HG03342 (cell line): ENCODE data around the gene USP5.
"Not testable (repeated sequence)": the region's sequence is repeated elsewhere in the genome, so short reads cannot be mapped to it uniquely, and the experiment has no call there.

Experiments
- ATAC-seq: cut with Tn5 transposase; IDR thresholded peaks from one replicate; pipeline ENCODE4 v1.9.1; 2021; ENCODE audit warnings: mild to moderate bottlenecking, moderate library complexity; ENCODE audit not compliant: unreplicated experiment

The USP5 gene

DNA sequence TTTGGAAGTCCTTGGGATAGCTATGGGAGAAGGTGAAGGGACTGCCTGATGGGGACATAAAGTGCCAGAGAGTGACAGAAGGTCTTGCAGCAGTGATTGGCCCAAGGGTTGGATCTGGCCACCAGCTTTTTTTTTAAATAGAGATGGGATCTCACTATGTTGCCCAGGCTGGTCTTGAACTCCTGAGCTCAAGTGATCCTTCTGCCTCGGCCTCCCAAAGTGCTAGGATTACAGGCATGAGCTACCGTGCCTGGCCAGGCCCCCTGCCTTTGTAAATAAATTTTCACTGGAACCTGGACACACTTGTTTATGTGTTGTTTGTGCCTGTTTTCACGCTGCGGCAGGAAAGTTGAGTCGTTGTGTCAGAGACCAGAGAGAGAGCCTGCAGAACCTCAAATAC, 13.4 kb downstream of the USP5 start:
- not testable (repeated sequence) for ATAC-seq

DNA sequence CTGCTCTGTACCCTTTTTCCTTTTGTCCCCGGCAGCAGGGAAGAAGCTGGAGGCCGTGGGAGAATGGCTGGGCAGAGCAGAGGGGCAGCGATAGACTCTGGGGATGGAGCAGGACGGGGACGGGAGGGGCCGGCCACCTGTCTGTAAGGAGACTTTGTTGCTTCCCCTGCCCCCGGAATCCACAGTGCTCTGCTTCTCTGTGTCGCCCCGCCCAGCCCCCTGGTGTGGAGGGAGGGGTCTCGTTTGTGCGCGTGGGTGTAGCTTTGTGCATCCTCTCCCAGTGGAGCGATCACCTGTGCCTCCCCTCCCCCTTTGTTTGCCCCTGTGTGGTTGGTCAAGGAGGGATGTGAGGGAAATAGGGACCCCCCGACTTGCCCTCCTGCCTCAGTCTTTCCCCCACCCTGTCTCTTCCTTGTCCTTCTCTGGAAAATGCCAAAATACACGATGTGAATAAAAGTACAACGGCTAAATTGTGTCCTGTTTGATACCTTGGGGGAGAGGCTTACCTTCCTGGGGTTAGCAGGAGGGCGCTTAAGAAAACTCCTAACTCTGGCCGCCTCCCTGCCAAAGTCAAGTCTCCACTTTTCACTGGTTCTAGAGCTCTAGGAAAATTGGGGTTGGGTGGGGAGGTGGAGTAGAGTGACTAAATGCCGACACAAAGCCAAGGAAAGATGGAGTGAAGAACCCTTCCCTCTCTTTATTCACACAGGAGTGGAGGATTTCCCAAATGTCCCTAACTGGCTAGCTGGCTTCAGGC, 14.4 kb downstream of the USP5 start:
- ATAC-seq = no peak

DNA sequence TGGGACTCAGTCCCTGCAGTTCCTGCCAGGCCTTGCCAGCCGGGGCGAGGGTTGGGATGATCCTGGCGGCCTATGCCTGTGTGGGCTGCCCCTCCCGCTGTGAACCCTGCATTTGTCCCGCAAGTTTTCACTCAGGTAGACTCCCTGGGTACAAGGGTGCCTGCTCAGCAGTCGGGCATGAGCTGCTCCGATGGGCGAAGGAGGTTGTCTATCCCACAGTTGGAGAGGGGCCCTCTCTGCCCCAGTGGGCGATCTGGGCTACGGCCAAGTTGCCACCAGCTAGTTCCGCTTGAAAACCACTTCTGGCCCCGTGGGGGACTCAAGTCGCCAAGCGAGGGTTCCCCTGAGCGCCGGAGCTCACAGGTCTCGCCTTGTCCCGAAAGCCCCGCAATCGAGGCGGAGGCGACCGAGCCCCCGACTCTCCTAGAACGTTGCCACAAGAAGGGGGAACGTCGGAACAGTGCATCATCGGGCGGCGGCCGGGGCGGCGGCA, 15.0 kb downstream of the USP5 start:
- peak; percentile 5 for ATAC-seq

DNA sequence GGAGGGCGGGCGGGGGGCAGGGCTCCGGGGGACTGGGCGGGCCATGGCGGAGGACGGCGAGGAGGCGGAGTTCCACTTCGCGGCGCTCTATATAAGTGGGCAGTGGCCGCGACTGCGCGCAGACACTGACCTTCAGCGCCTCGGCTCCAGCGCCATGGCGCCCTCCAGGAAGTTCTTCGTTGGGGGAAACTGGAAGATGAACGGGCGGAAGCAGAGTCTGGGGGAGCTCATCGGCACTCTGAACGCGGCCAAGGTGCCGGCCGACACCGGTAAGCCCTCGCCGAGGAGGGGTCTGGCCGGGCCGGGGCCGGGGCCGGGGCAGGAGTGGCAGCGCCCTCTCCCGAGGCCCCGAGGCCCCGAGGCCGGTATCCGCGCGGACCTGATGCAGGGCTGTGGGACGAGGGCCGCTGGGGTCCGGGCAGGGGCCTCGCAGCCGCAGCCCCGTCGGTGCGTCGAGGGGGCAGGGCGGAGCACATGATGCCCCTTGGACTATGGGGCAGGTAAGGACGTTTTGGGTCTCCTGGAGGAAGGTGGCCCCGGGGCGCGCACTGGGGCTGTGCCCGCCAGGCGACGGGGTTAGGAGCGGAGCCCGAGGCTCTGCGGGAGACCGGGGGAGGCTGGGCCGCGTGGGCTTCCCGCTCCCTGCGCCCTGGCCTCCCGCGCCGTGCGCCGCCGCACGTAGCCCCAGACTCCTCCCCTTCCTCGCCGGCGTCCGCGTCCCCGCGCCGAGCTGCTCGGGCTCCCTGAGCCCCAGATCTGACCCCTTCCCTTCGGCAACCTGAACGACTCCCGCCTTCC, 15.7 kb downstream of the USP5 start, which contains the start of gene TPI1:
TPI1 (plus strand) TSS at position 119 of the 798 bp plus-strand sequence; CDS start at position 155, 36 bp downstream.
- ATAC-seq = peak; percentile 40

DNA sequence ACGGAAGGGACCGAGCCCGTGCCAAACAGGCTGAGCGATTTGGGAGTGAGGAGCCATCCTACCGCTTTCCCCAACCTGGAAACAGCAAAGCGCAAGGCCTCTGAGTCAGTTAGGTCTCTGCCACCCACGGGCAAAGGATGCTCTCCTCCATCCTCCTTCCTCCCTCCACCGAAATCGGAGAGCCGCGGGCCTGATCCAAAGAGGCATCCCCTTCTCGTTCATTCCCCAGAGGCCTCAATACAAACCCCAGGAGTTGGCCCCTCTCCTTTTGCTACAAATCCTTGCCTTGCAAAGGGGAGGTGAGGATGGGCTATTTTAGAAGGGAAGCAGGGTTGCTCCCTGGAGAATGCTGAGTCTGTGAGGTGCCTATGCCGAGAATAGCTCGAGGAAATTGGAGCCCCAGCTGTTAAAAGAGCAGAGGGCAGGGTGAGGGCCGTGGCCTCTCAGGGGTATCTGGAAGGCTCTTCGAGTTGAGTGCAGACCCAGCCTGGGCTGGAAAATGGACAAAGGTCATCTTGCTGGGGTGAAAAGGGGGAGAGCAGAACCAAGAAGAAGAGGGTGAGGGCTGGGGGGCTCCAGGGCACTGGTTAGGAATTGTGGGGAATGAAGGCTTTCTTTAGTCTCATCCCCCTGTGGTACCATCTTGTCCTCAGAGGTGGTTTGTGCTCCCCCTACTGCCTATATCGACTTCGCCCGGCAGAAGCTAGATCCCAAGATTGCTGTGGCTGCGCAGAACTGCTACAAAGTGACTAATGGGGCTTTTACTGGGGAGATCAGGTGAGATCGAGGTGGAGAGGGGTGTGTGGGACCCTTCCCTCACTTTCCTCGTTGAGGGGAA, 16.5 kb downstream of the USP5 start:
- ATAC-seq = no peak

DNA sequence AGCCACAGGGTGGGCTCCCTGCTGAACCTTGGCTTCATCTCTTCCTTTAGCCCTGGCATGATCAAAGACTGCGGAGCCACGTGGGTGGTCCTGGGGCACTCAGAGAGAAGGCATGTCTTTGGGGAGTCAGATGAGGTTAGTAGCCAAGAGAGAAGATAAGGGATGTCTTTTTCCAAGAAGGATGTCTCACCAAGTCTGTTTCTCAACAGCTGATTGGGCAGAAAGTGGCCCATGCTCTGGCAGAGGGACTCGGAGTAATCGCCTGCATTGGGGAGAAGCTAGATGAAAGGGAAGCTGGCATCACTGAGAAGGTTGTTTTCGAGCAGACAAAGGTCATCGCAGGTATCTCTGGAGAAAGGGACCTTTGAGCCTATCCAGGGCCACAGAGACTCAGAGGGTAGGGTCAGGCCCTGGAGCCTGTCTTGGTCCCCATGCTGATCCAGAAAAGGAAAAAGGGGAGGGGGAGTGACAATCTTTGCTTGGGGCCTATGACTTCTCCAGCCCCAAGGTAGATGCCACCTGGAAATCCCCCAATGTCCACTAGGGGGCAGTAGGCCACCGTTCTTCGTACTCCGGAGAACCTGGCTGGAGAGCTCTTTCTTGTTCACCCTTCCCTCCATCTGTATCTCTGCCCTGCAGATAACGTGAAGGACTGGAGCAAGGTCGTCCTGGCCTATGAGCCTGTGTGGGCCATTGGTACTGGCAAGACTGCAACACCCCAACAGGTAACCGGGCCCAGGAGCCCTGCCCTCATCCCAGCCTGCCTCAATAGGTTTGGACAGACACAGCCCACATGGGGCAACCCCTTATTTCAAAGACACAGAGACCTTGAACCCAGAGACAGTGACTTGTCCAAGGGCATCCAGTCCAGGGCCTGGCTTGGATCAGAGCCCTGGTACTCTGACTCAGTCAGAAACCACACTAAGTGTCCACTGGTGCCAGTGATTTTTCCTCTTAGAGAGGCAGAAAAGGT, 17.4 kb downstream of the USP5 start:
- no peak for ATAC-seq

DNA sequence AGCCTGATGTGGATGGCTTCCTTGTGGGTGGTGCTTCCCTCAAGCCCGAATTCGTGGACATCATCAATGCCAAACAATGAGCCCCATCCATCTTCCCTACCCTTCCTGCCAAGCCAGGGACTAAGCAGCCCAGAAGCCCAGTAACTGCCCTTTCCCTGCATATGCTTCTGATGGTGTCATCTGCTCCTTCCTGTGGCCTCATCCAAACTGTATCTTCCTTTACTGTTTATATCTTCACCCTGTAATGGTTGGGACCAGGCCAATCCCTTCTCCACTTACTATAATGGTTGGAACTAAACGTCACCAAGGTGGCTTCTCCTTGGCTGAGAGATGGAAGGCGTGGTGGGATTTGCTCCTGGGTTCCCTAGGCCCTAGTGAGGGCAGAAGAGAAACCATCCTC, 18.4 kb downstream of the USP5 start:
- not testable (repeated sequence) for ATAC-seq

DNA sequence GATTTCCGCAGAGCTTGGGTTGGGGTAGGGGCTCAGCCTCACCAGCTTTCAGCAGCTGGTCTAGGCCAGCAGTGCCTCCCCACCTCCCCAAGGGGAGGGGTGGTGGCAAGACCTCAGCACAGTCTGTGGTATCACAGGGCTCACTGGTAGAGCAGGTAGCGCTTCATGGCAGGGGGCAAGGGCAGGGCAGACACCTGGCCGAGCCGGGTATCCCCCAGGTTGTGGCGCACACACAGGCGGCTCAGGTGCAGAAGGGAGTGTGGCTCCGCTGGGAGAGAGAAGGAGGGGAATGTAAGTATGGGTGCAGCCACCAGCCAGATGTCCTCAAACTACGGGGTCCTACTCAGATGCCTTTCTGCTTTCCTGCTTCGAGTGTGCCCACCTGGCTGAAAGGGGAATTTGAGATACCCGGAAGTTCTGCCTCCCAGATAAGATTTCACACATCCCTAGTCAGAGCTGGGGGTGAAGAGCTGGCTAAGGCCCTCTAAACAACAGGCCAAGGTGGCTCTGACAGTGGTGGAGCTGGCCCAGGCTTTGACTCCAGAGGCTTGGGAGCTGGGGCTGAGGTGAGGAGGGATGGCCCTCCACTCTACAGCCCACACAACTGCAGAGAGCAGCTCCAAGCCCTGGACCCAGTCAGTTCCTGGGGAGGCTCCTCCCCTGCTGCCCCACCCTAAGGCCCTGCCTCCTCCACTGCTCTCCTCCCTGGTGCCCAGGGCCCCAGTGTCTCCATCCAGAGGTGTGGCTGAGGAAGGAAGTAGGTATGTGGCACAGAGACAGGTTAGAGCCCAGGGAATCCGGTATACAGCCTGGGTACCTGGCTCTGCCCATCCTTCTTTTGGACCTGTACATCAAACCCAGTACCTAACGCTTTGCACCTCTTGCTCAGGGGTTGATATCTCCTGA, 19.4 kb downstream of the USP5 start:
- ATAC-seq = no peak

DNA sequence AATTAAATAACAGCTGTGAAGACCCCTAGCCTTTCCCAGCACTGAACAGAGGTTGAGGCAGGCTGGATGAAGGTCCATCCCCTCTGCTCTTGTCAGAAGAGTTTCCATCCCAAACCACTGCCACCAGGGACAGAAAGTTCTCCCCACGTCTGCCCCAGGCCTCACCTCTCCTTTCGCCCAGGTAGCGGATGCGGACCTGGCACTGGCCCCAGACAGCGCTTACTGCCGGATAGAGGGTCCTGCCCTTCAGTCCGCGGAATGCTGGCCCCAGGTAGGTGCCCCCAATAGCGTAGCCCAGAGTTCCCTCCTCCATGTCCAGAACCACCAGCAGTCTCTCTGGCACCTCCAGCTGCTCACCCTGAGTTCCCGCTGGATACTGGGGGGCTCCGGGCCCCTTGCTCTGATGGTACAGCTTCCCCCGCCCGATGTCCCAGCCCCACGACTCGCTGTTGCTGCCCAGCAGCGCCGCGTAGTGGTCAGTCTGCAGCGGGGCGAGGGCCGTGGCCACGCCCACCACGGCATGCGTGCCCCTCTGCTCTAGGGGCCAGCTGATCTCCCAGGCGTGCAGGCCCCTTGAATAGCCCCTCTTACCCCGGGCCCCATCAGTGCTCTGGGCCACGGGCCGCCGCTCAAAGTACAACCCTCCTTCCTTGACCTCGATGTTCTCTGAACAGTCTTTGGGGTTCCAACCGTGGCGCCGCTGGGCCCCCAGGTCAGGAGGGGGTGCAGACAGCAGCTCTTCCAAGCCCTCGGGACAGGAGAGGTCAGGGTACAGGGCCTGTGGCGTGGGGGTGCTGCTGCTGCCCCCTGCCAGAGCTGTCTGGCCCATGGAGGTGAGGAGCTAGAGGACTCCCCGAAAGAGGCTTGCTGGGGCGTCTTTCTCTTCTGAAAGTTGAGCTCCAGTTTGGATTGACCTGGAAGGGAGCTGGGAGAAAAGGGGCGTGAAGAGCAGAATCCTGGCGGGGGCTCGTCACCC, 20.4 kb downstream of the USP5 start:
- ATAC-seq = peak; percentile 24

DNA sequence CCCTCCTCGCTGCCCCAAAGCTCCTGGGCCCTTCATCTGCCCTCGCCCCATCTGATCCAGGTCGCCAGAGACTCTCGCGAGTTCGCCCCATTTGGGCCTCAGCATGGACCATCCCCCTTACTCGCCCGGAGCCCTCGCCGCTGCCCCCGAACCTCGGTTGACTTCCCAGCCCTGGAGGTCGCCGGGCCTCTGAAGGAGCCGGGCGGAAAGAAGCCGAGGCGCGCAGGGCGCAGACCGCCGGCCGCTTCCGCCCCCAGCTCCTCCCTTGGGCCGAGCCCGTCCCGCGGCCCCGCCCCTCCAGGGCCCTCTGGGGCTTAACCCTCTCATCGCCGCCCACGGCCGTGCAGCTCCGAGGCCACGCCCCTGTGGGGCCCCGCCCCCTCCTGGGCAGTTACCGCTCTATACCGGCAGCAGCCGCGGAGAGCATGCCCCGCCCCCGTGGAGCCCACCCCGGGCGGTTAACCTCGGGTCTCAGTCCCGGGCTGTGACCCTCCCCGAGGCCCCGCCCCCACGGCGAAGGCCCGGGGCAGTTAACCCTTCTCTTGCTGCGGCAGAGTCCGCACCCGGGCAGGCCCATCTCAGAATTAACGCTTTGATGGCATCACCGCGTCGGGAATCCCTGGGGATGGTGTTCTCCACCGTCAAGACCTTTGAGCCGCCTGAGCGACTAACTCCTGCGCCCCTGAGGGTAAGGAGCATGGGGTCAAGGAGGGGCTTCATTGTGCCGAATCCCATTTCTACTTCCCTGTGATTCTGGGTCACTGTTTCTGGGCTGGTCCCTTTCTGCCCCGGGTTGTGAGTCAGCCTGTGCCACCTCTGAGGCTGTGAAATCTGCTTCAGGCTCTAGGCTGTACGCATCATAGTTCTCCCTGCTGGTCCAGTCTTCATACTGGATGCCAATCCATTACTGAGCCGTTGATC, 21.4 kb downstream of the USP5 start, which contains the start of gene SPSB2:
SPSB2 (minus strand) TSS at position 210 of the 921 bp plus-strand sequence. CDS start 402 bp downstream, outside the sequence.
- ATAC-seq = peak; percentile 76

DNA sequence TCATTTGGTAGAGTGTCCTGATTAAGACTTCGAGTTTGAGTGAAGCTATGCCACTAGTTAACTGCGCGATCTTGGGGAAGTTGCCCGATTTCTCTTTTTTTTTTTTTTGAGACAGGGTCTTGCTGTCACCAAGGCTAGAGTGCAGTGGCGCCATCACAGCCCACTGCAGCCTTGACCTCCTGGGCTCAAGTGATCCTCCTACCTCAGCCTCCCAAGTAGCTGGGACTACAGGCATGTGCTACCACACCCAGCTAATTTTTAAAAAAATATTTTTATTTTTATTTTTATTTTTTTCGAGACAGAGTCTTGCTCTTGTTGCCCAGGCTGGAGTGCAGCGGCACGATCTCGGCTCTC, 22.0 kb downstream of the USP5 start:
- not testable (repeated sequence) for ATAC-seq

DNA sequence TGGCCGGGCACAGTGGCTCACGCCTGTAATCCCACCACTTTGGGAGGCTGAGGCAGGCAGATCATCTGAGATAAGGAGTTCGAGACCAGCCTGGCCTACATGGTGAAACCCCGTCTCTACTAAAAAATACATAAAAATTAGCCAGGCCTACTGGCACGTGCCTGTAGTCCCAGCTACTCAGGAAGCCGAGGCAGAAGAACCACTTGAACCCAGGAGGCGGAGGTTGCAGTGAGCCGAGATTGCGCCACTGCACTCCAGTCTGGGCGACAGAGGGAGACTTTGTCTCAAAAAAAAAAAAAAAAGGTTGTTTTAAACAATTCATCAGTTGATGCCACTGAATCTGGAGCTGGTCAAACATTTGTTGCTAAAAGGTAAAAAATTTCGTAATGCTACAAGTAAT, 27.9 kb downstream of the USP5 start:
- ATAC-seq = not testable (repeated sequence)

DNA sequence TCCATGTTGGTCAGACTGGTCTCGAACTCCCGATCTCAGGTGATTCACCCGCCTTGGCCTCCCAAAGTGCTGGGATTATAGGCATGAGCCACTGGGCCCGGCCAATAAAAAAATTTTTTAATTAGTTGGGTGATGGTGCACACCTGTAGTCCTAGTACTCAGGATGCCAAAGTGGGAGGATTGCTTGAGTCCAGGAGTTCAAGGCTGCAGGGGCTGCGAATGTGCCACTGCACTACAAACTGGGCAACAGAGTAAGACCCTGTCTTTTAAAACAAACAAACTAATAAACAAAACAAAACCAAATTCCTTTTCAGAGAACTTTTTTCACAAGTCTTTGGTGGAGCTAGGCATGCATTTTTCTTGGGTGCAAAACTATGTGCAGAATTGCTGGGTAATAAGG, 31.3 kb downstream of the USP5 start:
- no peak for ATAC-seq

DNA sequence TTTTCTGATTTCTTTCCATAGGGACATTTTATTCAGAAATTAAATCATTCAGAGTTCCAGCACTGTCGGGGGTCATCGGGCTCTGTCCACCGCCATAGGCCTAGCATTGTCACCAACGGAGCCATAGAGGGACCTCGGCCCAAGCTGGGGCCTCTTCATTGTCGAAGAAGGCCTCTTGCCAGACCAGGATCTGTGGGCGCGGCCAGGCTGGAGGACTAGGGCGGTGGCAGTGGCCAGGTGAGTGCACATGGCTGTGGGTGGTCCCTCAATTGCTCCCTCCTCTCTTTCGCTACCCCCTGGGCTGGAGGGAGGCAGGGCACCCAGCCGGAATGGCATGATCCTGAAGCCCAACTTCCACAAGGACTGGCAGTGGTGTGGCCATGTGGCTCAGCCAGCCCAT, 31.7 kb downstream of the USP5 start:
- ATAC-seq = no peak

DNA sequence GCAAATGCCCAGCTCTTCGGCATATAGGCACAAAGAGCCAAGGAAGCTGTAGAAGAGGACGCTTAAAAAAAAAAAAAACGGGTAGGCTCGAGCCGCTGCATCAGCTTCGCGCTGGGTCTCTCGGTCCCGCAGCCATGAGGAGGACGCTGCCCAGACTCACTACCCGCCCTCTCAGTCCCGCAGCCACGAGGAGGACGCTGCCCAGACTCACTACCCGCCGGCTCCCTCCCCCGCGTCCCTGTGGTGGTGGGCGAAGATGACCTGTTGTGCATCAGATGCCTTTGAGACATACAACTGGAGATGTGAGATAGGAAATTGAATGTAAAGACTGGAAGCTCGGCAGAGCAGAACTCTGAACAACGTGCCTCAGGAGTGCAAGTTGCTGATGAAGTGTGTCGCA, 32.6 kb downstream of the USP5 start:
- no peak for ATAC-seq

DNA sequence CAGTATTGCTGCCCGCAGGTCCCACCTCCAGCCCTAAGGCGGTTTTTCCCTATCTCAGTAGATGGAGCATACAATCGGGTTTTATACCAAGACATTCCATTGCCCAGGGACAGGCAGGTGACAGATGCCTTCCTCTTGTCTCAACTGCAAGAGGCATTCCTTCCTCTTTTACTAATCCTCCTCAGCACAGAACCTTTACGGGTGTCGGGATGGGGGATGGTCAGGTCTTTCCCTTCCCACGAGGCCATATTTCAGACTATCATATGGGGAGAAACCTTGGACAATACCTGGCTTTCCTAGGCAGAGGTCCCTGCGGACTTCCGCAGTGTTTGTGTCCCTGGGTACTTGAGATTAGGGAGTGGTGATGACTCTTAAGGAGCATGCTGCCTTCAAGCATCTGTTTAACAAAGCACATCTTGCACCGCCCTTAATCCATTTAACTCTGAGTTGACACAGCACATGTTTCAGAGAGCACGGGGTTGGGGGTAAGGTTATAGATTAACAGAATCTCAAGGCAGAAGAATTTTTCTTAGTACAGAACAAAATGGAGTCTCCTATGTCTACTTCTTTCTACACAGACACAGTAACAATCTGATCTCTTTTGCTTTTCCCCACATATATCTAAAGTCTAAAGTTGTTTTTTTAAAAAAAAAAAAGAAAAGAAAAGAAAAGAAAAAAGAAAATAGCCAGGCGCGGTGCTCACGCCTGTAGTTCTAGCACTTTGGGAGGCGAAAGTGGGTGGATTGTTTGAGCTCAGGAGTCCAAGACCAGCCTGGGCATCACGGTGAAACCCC, 34.5 kb downstream of the USP5 start:
- ATAC-seq = not testable (repeated sequence)
